ENCODE data around the gene ARHGEF7.

- no peak for TF ChIP-seq EZH2 (IDR thresholded peaks at IDR 0.05)
- TF ChIP-seq CTCF (IDR thresholded peaks at IDR 0.05), result no peak
- no peak for TF ChIP-seq EZH2phosphoT487 (IDR thresholded peaks at IDR 0.05)
Observed at GRCh38 chr13:111211789-111212516, 96.8 kb downstream of the ARHGEF7 start.

Measured in neural progenitor cell (in vitro differentiated cells).